ENCODE data around the gene ZNF384.

ZNF384 gene

DNA sequence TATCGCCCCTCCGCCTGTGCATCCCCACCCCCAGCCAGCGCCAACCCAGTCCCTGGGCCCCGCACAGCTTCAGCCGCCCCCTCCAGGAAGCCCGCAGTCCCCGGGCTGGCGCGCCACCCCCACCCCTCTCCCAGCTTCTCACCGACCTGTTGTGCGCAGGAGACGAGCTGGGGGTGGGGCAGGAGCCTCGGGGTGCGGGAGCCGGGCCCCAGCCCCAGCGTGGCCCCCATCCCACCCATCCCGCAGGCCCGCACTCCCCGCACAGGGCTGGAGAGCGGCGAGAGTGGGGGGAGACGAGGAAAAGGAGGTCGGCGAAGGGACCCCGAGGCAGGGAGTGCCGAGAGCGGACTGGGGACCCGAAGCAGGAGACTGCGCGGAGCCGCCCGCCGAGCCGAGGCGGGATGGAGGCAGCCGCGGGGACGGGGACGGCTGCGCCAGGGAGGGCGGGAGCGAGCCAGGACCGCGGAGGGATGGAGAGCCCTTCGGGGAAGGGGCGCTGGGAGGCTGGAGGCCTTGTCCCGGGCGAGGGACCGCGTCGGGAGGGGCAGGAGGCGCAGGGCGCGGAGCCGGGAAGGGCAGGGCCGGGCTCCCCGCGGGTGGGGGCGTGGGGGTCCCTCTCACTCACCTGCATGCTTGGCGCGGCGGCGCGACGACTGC lies 10.9 kb upstream of the ZNF384 start:
- no peaks in the 10 kb centered on the region for H3K27me3 ChIP-seq (ENCODE audit: low read length)
- H2AFZ ChIP-seq (ENCODE audit: low read depth, low read length, severe bottlenecking): no peak overlapping the region
- no peak overlapping the region for H3K9ac ChIP-seq (ENCODE audit: low read length)
- H3K9me3 ChIP-seq (ENCODE audit: insufficient read depth, low read length): no peaks in the 10 kb centered on the region
- H3K4me3 ChIP-seq (ENCODE audit: insufficient read depth, low read length, poor library complexity, severe bottlenecking): no peak overlapping the region
- H3K79me2 ChIP-seq (ENCODE audit: insufficient read depth, low read length): no peaks in the 10 kb centered on the region
- TF ChIP-seq CTCF (IDR thresholded peaks at IDR 0.05; ENCODE audit: insufficient read depth, low read length, poor library complexity, severe bottlenecking): no peak
- TF ChIP-seq EZH2phosphoT487 (conservative IDR thresholded peaks at IDR 0.05; ENCODE audit: low read length): no peak
- no peaks in the 10 kb centered on the region for H3F3A ChIP-seq (ENCODE audit: insufficient read depth)
- no peaks in the 10 kb centered on the region for H3K9me2 ChIP-seq (replicated peaks; ENCODE audit: insufficient read depth, low read length)
- H4K20me1 ChIP-seq (ENCODE audit: low read depth, low read length): no peaks in the 10 kb centered on the region
- no peak overlapping the region for H3K27ac ChIP-seq (ENCODE audit: low read depth, low read length)
- no peak overlapping the region for H3K4me2 ChIP-seq (ENCODE audit: low read depth, low read length, poor library complexity, severe bottlenecking)
- H3K36me3 ChIP-seq (ENCODE audit: low read length): no peaks in the 10 kb centered on the region

DNA sequence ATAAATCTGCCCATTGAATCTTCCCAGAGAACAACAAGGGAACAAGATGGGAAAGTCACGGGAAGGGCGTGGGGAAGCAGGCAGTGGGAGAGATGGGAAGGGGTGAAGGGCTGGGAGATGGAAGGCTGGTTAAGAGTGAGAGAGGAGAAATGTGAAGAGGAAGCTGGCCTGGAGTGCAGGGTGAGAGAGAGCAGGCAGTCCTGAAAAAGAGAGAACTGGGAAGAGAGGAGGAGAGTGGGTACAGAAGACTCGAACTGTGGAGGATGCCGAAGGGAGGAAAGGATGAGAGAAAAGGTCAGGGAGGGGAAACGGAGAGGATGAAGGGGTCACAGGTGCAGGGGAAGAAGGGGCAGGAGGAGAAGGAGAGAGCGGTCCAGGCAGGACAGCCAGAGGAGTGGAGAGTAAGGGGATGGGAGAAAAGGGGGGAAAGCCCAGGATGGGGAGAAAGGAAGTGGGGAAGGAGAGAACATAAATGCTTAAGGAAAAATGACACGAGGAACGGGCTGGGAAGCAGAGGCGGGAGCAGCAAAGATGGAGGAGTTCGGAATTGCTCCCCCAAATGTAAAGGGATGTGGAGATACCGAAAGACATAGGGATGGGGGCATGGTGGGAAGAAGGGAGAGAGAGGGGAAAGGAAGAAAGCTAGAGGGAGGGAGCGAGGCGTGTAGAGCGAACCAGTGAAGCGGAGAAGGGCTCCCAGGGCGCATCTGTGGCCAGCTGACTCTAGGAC lies 10.2 kb upstream of the ZNF384 start:
- Histone ChIP-seq H3K4me3 (ENCODE audit: insufficient read depth, low read length, poor library complexity, severe bottlenecking) (no peak overlapping the region), H2AFZ (ENCODE audit: low read depth, low read length, severe bottlenecking) (no peak overlapping the region), H3K79me2 (ENCODE audit: insufficient read depth, low read length) (no peaks in the 10 kb centered on the region), H3F3A (ENCODE audit: insufficient read depth) (no peaks in the 10 kb centered on the region), H3K9ac (ENCODE audit: low read length) (no peak overlapping the region), H4K20me1 (ENCODE audit: low read depth, low read length) (no peaks in the 10 kb centered on the region), H3K27me3 (ENCODE audit: low read length) (no peaks in the 10 kb centered on the region), H3K9me3 (ENCODE audit: insufficient read depth, low read length) (no peaks in the 10 kb centered on the region), H3K27ac (ENCODE audit: low read depth, low read length) (no peak overlapping the region), H3K36me3 (ENCODE audit: low read length) (no peaks in the 10 kb centered on the region), H3K9me2 (replicated peaks; ENCODE audit: insufficient read depth, low read length) (no peaks in the 10 kb centered on the region), H3K4me2 (ENCODE audit: low read depth, low read length, poor library complexity, severe bottlenecking) (no peak overlapping the region)
- TF ChIP-seq CTCF (IDR thresholded peaks at IDR 0.05; ENCODE audit: insufficient read depth, low read length, poor library complexity, severe bottlenecking): no peak
- TF ChIP-seq EZH2phosphoT487 (conservative IDR thresholded peaks at IDR 0.05; ENCODE audit: low read length): no peak

- Histone ChIP-seq H3K4me2 (ENCODE audit: low read depth, low read length, poor library complexity, severe bottlenecking) (no peak overlapping the region), H3K27ac (ENCODE audit: low read depth, low read length) (no peak overlapping the region), H3K27me3 (ENCODE audit: low read length) (no peaks in the 10 kb centered on the region)
These were observed 9.3 kb upstream of the ZNF384 start for GRCh38 chr12:6698352-6699046.

More at GRCh38 chr12:6698352-6699046, 9.3 kb upstream of the ZNF384 start:
- Histone ChIP-seq H4K20me1 (ENCODE audit: low read depth, low read length) (no peaks in the 10 kb centered on the region), H2AFZ (ENCODE audit: low read depth, low read length, severe bottlenecking) (no peak overlapping the region), H3K9me3 (ENCODE audit: insufficient read depth, low read length) (no peaks in the 10 kb centered on the region), H3K9ac (ENCODE audit: low read length) (no peak overlapping the region), H3K4me3 (ENCODE audit: insufficient read depth, low read length, poor library complexity, severe bottlenecking) (no peak overlapping the region), H3K79me2 (ENCODE audit: insufficient read depth, low read length) (no peaks in the 10 kb centered on the region), H3K36me3 (ENCODE audit: low read length) (no peaks in the 10 kb centered on the region), H3K9me2 (replicated peaks; ENCODE audit: insufficient read depth, low read length) (no peaks in the 10 kb centered on the region), H3F3A (ENCODE audit: insufficient read depth) (no peaks in the 10 kb centered on the region)
- TF ChIP-seq CTCF (IDR thresholded peaks at IDR 0.05; ENCODE audit: insufficient read depth, low read length, poor library complexity, severe bottlenecking) (no peak), EZH2phosphoT487 (conservative IDR thresholded peaks at IDR 0.05; ENCODE audit: low read length) (no peak)

All from SU-DHL-6 (cell line).